ENCODE measurements around the gene PDZRN3. TPM values are rescaled to one million over a fixed set of nuclear protein-coding genes. Genes with fewer than 3 reads are reported as not detected.

The PDZRN3 gene
- polyA plus RNA-seq, 3 donors, result 38.0 to 46.5 (median 41.4) TPM

- no peak for DNase-seq (ENCODE audit: extremely low read depth in 1 of 11, low read depth in 9 of 11, low spot score in 4 of 11)
Measured at GRCh38 chr3:73602170-73602569, 22.6 kb downstream of the PDZRN3 start.

GRCh38 chr3:73601481-73601880 is 23.3 kb downstream of the PDZRN3 start:
- DNase-seq (ENCODE audit: extremely low read depth in 1 of 11, low read depth in 9 of 11, low spot score in 4 of 11), result no peak

GRCh38 chr3:73601011-73601410 is 23.7 kb downstream of the PDZRN3 start:
- no peak for DNase-seq (ENCODE audit: extremely low read depth in 1 of 11, low read depth in 9 of 11, low spot score in 4 of 11)

- DNase-seq (ENCODE audit: extremely low read depth in 1 of 11, low read depth in 9 of 11, low spot score in 4 of 11), result no peak
Measured at GRCh38 chr3:73600293-73600938, 24.3 kb downstream of the PDZRN3 start.

- no peak for DNase-seq (ENCODE audit: extremely low read depth in 1 of 11, low read depth in 9 of 11, low spot score in 4 of 11)
Measured at GRCh38 chr3:73599605-73600004, 25.1 kb downstream of the PDZRN3 start.

GRCh38 chr3:73597476-73597875 is 27.3 kb downstream of the PDZRN3 start:
- DNase-seq (ENCODE audit: extremely low read depth in 1 of 11, low read depth in 9 of 11, low spot score in 4 of 11), result no peak

GRCh38 chr3:73592154-73593144 is 32.3 kb downstream of the PDZRN3 start:
- DNase-seq (ENCODE audit: extremely low read depth in 1 of 11, low read depth in 9 of 11, low spot score in 4 of 11), result no peak

- DNase-seq (ENCODE audit: extremely low read depth in 1 of 11, low read depth in 9 of 11, low spot score in 4 of 11), result no peak
Measured at GRCh38 chr3:73591286-73591800, 33.4 kb downstream of the PDZRN3 start.

- DNase-seq (ENCODE audit: extremely low read depth in 1 of 11, low read depth in 9 of 11, low spot score in 4 of 11), result no peak
Measured at GRCh38 chr3:73586628-73587027, 38.1 kb downstream of the PDZRN3 start.

GRCh38 chr3:73586190-73586589 is 38.6 kb downstream of the PDZRN3 start:
- no peak for DNase-seq (ENCODE audit: extremely low read depth in 1 of 11, low read depth in 9 of 11, low spot score in 4 of 11)

GRCh38 chr3:73584873-73585272 is 39.9 kb downstream of the PDZRN3 start:
- DNase-seq (ENCODE audit: extremely low read depth in 1 of 11, low read depth in 9 of 11, low spot score in 4 of 11), result no peak

GRCh38 chr3:73582535-73582934 is 42.2 kb downstream of the PDZRN3 start:
- no peak for DNase-seq (ENCODE audit: extremely low read depth in 1 of 11, low read depth in 9 of 11, low spot score in 4 of 11)

- no peak for DNase-seq (ENCODE audit: extremely low read depth in 1 of 11, low read depth in 9 of 11, low spot score in 4 of 11)
Measured at GRCh38 chr3:73581134-73581846, 43.5 kb downstream of the PDZRN3 start.

GRCh38 chr3:73580343-73580742 is 44.4 kb downstream of the PDZRN3 start:
- no peak for DNase-seq (ENCODE audit: extremely low read depth in 1 of 11, low read depth in 9 of 11, low spot score in 4 of 11)

GRCh38 chr3:73577704-73578103 is 47.0 kb downstream of the PDZRN3 start:
- DNase-seq (ENCODE audit: extremely low read depth in 1 of 11, low read depth in 9 of 11, low spot score in 4 of 11), result no peak

- DNase-seq (ENCODE audit: extremely low read depth in 1 of 11, low read depth in 9 of 11, low spot score in 4 of 11), result no peak
Measured at GRCh38 chr3:73576999-73577461, 47.7 kb downstream of the PDZRN3 start.

- DNase-seq (ENCODE audit: extremely low read depth in 1 of 11, low read depth in 9 of 11, low spot score in 4 of 11), result no peak
Measured at GRCh38 chr3:73575953-73576352, 48.8 kb downstream of the PDZRN3 start.

- DNase-seq (ENCODE audit: extremely low read depth in 1 of 11, low read depth in 9 of 11, low spot score in 4 of 11), result no peak
Measured at GRCh38 chr3:73575519-73575918, 49.2 kb downstream of the PDZRN3 start.

- DNase-seq (ENCODE audit: extremely low read depth in 1 of 11, low read depth in 9 of 11, low spot score in 4 of 11), result no peak
Measured at GRCh38 chr3:73573204-73573603, 51.5 kb downstream of the PDZRN3 start.
